HG03342 (cell line): ENCODE data around the gene PPP1R7.

Experiments used
- ATAC-seq: cut with Tn5 transposase; IDR thresholded peaks from one replicate; pipeline ENCODE4 v1.9.1; 2021; ENCODE audit warnings: mild to moderate bottlenecking, moderate library complexity; ENCODE audit not compliant: unreplicated experiment

PPP1R7 gene

GRCh38 chr2:241159116-241159515 lies 8.8 kb downstream of the PPP1R7 start:
- no peak for ATAC-seq

- ATAC-seq = no peak
Observed at GRCh38 chr2:241160318-241160717, 10.1 kb downstream of the PPP1R7 start.

- no peak for ATAC-seq
Observed at GRCh38 chr2:241161646-241162281, 11.5 kb downstream of the PPP1R7 start.

- ATAC-seq = no peak
Observed at GRCh38 chr2:241163601-241164118, 13.4 kb downstream of the PPP1R7 start.

- ATAC-seq = no peak
Observed at GRCh38 chr2:241168366-241168765, 18.1 kb downstream of the PPP1R7 start.

- no peak for ATAC-seq
Observed at GRCh38 chr2:241173557-241173956, 23.3 kb downstream of the PPP1R7 start.

GRCh38 chr2:241177526-241178334 lies 27.5 kb downstream of the PPP1R7 start:
- no peak for ATAC-seq

GRCh38 chr2:241178961-241179360 lies 28.7 kb downstream of the PPP1R7 start:
- ATAC-seq = no peak

- ATAC-seq = no peak
Observed at GRCh38 chr2:241179899-241180298, 29.6 kb downstream of the PPP1R7 start.

GRCh38 chr2:241180495-241180894 lies 30.2 kb downstream of the PPP1R7 start:
- no peak for ATAC-seq

GRCh38 chr2:241182126-241182525 lies 31.9 kb downstream of the PPP1R7 start:
- ATAC-seq = no peak

- ATAC-seq = no peak
Observed at GRCh38 chr2:241182531-241183133, 32.4 kb downstream of the PPP1R7 start.

GRCh38 chr2:241183221-241183620 lies 33.0 kb downstream of the PPP1R7 start:
- ATAC-seq = no peak

- no peak for ATAC-seq
Observed at GRCh38 chr2:241184901-241185300, 34.6 kb downstream of the PPP1R7 start.

GRCh38 chr2:241185961-241186360 lies 35.7 kb downstream of the PPP1R7 start:
- no peak for ATAC-seq

- ATAC-seq = no peak
Observed at GRCh38 chr2:241187101-241187917, 37.0 kb downstream of the PPP1R7 start.

- ATAC-seq = no peak
Observed at GRCh38 chr2:241187918-241188234, 37.6 kb downstream of the PPP1R7 start.

GRCh38 chr2:241188361-241189092 lies 38.3 kb downstream of the PPP1R7 start, which contains the start of gene ANO7:
Gene ANO7 (plus strand): TSS chr2:241188677. CDS start chr2:241190064, 1,387 bp downstream.
- ATAC-seq = no peak

- ATAC-seq = no peak
Observed at GRCh38 chr2:241189093-241189855, 39.0 kb downstream of the PPP1R7 start.

- no peak for ATAC-seq
Observed at GRCh38 chr2:241189856-241190201, 39.6 kb downstream of the PPP1R7 start.
